Skeletal muscle satellite cell (primary cell): Measurements from ENCODE around the gene PPFIA3. TPM values are rescaled to one million over a fixed set of nuclear protein-coding genes. Genes with fewer than 3 reads are reported as not detected.
A peak's percentile ranks its signal among the peaks of the same experiment; 100 is the strongest.
"Not testable (repeated sequence)": the region's sequence is repeated elsewhere in the genome, so short reads cannot be mapped to it uniquely, and the experiment has no call there.

Experiments used
- H3K27me3 ChIP-seq: 2 replicates; pipeline ENCODE4 v1.7.0; 2013; ENCODE audit warnings: low read length; ENCODE audit not compliant: control insufficient read depth, insufficient read depth
- H3K36me3 ChIP-seq: 2 replicates; pipeline ENCODE4 v1.7.0; 2013; ENCODE audit warnings: mild to moderate bottlenecking, control low read depth, low read length; ENCODE audit not compliant: insufficient read depth
- H3K4me1 ChIP-seq: 2 replicates; pipeline ENCODE4 v1.7.0; 2013; ENCODE audit warnings: low read length; ENCODE audit not compliant: control insufficient read depth, insufficient read depth
- H3K4me2 ChIP-seq: 2 replicates; pipeline ENCODE4 v1.7.0; 2013; ENCODE audit warnings: mild to moderate bottlenecking, low read length
- H3K4me3 ChIP-seq: 2 replicates; pipeline ENCODE4 v1.7.0; 2013; ENCODE audit warnings: low read length
- H3K9ac ChIP-seq: 2 replicates; pipeline ENCODE4 v1.7.0; 2013; ENCODE audit warnings: mild to moderate bottlenecking, low read depth, low read length, moderate library complexity
- H3K9me3 ChIP-seq: replicated peaks from 2 replicates; pipeline ENCODE4 v1.7.0; 2013; ENCODE audit warnings: mild to moderate bottlenecking, control low read depth, low read length
- total RNA-seq: library from RNA; depleted of rRNA; stranded (reverse); fragments of >200 nt; gene quantifications from 2 replicates; pipeline ENCODE4 v1.2.3, GENCODE V29; 2012; rRNA removed

The PPFIA3 gene
- total RNA-seq = 2.0 and 2.2 TPM in 2 replicates

- peak within 1 kb of the TSS; percentile 100 for H3K4me2 ChIP-seq
Measured at GRCh38 chr19:49119411-49120324, at the start of gene PPFIA3. Gene PPFIA3, plus strand, starts transcription at chr19:49119544. Its CDS starts 8,330 bp downstream, at chr19:49127874.

GRCh38 chr19:49070416-49070815 lies 48.9 kb upstream of the PPFIA3 start:
- H3K27me3 ChIP-seq = peaks cover 34% of the 10 kb centered on the region
- H3K4me3 ChIP-seq = no peak overlapping the region
- no peaks in the 10 kb centered on the region for H3K4me1 ChIP-seq
- H3K9ac ChIP-seq = no peak overlapping the region
- no peaks in the 10 kb centered on the region for H3K9me3 ChIP-seq
- no peak overlapping the region for H3K4me2 ChIP-seq
- H3K36me3 ChIP-seq = no peaks in the 10 kb centered on the region

More at GRCh38 chr19:49119411-49120324, at the start of gene PPFIA3:
- peaks cover 10% of the 10 kb centered on the region for H3K27me3 ChIP-seq
- no peaks in the 10 kb centered on the region for H3K9me3 ChIP-seq
- peak within 1 kb of the TSS; percentile 85 for H3K9ac ChIP-seq
- peak within 1 kb of the TSS; percentile 93 for H3K4me3 ChIP-seq
- peaks cover 22% of the 10 kb centered on the region for H3K4me1 ChIP-seq
- peaks cover 4% of the 10 kb centered on the region for H3K36me3 ChIP-seq

GRCh38 chr19:49071860-49072547 lies 47.3 kb upstream of the PPFIA3 start:
- Histone ChIP-seq H3K4me2 (peak overlapping the region; percentile 56), H3K9ac (no peak overlapping the region), H3K27me3 (peaks cover 28% of the 10 kb centered on the region), H3K36me3 (no peaks in the 10 kb centered on the region), H3K4me1 (no peaks in the 10 kb centered on the region), H3K4me3 (peak overlapping the region; percentile 30), H3K9me3 (no peaks in the 10 kb centered on the region)

GRCh38 chr19:49073514-49074378 lies 45.6 kb upstream of the PPFIA3 start:
- H3K4me2 ChIP-seq = no peak overlapping the region
- no peaks in the 10 kb centered on the region for H3K4me1 ChIP-seq
- no peak overlapping the region for H3K4me3 ChIP-seq
- no peaks in the 10 kb centered on the region for H3K9me3 ChIP-seq
- peaks cover 23% of the 10 kb centered on the region for H3K27me3 ChIP-seq
- no peaks in the 10 kb centered on the region for H3K36me3 ChIP-seq
- H3K9ac ChIP-seq = no peak overlapping the region

GRCh38 chr19:49074869-49075268 lies 44.5 kb upstream of the PPFIA3 start:
- H3K27me3 ChIP-seq = peaks cover 23% of the 10 kb centered on the region
- H3K9me3 ChIP-seq, H3K4me1 ChIP-seq, H3K4me2 ChIP-seq, H3K4me3 ChIP-seq, H3K9ac ChIP-seq, H3K36me3 ChIP-seq: not testable (repeated sequence)

- peaks cover 3% of the 10 kb centered on the region for H3K27me3 ChIP-seq
- no peaks in the 10 kb centered on the region for H3K36me3 ChIP-seq
- no peaks in the 10 kb centered on the region for H3K9me3 ChIP-seq
- no peak overlapping the region for H3K4me3 ChIP-seq
- H3K4me1 ChIP-seq = peaks cover 4% of the 10 kb centered on the region
- no peak overlapping the region for H3K4me2 ChIP-seq
- H3K9ac ChIP-seq = no peak overlapping the region
Measured at GRCh38 chr19:49080392-49080791, 39.0 kb upstream of the PPFIA3 start.

- Histone ChIP-seq H3K9ac (no peak overlapping the region), H3K27me3 (peaks cover 3% of the 10 kb centered on the region), H3K36me3 (peaks cover under 1% of the 10 kb centered on the region), H3K9me3 (no peaks in the 10 kb centered on the region), H3K4me3 (no peak overlapping the region), H3K4me1 (peaks cover 5% of the 10 kb centered on the region), H3K4me2 (no peak overlapping the region)
Measured at GRCh38 chr19:49081273-49081672, 38.1 kb upstream of the PPFIA3 start.

- Histone ChIP-seq H3K4me3 (peak overlapping the region; percentile 91), H3K27me3 (peaks cover 3% of the 10 kb centered on the region), H3K4me1 (peaks cover 17% of the 10 kb centered on the region), H3K9me3 (no peaks in the 10 kb centered on the region), H3K36me3 (peaks cover 22% of the 10 kb centered on the region), H3K9ac (peak overlapping the region; percentile 93), H3K4me2 (peak overlapping the region; percentile 100)
Measured at GRCh38 chr19:49084206-49085019, 34.9 kb upstream of the PPFIA3 start.

GRCh38 chr19:49085020-49085867 lies 34.1 kb upstream of the PPFIA3 start, which contains the start of gene SNRNP70:
Gene SNRNP70, plus strand, starts transcription at chr19:49085451. Its CDS starts 964 bp downstream, at chr19:49086415.
- peaks cover 3% of the 10 kb centered on the region for H3K27me3 ChIP-seq
- H3K4me2 ChIP-seq = peak within 1 kb of the TSS; percentile 100
- H3K4me3 ChIP-seq = peak within 1 kb of the TSS; percentile 91
- H3K9ac ChIP-seq = peak within 1 kb of the TSS; percentile 93
- H3K36me3 ChIP-seq = peaks cover 27% of the 10 kb centered on the region
- peaks cover 17% of the 10 kb centered on the region for H3K4me1 ChIP-seq
- H3K9me3 ChIP-seq = no peaks in the 10 kb centered on the region

GRCh38 chr19:49085868-49086232 lies 33.5 kb upstream of the PPFIA3 start:
- H3K4me2 ChIP-seq = peak overlapping the region; percentile 100
- peaks cover 33% of the 10 kb centered on the region for H3K36me3 ChIP-seq
- peak overlapping the region; percentile 93 for H3K9ac ChIP-seq
- H3K9me3 ChIP-seq = no peaks in the 10 kb centered on the region
- H3K4me3 ChIP-seq = peak overlapping the region; percentile 91
- H3K4me1 ChIP-seq = peaks cover 17% of the 10 kb centered on the region
- peaks cover 3% of the 10 kb centered on the region for H3K27me3 ChIP-seq
